ENCODE data around the gene CFAP73.

CFAP73 gene

DNA sequence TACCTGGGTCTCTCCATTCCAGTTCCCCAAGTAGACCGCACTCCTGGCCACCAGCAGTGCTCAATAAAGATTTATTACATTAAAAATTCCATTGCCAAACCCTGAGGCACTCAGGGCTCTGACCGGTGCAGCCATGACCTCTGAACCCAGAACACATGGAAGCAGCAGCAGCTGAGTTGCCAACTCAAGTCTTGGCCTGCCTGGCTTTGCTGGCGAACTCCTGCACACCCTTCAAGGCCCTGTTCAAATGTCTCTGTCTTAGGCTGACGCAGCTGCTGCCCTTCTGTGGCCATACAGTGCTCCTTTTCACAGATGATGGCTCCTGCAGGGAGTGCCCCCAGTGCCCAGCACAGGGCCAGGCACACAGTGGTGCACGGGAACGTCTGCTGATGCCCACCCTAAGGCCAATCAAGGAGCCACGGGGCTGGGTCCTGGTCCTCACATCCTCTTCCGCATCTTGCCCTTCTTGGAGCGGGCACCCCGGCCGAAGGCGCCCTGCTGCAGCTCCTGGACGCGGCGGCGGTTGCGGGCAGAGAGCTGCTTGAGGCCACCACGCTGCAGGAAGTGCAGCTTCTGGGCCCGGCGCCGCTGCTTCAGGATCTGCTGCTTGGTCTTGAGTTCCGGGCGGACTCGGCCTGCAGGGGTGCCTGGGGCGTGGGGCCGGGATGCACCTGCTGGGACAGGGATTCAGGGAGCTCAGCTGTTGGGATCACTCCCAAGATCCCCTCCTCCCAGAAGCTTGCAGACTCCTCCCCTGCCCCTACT, 9.1 kb downstream of the CFAP73 start:
- DNase-seq (ENCODE audit: low read depth): no peak
- Histone ChIP-seq H3K4me3 (ENCODE audit: low read length) (no peak overlapping the region), H3K27me3 (replicated peaks; ENCODE audit: control insufficient read depth, insufficient read depth, low read length) (peaks cover 25% of the 10 kb centered on the region), H3K9ac (ENCODE audit: low read length) (no peak overlapping the region), H3K4me1 (ENCODE audit: control insufficient read depth, insufficient read depth, low read length) (peaks cover 14% of the 10 kb centered on the region), H3K9me3 (ENCODE audit: control insufficient read depth, low read length) (no peaks in the 10 kb centered on the region), H3K36me3 (ENCODE audit: control insufficient read depth, insufficient read depth, low read length, severe bottlenecking) (peaks cover 43% of the 10 kb centered on the region)

DNA sequence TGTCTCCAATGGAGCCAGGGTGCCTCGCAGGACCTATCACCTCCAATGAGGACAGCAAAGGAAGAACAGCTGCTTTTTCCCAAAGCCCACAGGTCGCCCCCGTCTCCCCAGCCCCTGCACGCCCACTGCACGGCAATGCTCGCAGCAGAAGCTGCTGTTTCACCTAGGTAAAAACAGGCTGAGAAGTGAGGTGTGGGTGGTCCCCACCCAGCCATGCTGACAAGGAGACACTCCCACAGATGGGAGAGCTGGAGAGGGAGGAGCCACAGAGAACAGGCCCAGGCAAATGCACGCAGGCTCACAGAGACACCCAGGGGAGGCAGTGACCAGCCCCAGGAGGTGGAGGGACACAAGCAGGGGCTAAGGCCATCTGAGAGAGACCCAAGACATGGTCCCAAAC, 10.4 kb downstream of the CFAP73 start:
- Histone ChIP-seq H3K27me3 (replicated peaks; ENCODE audit: control insufficient read depth, insufficient read depth, low read length) (peaks cover 21% of the 10 kb centered on the region), H3K4me1 (ENCODE audit: control insufficient read depth, insufficient read depth, low read length) (peaks cover 11% of the 10 kb centered on the region), H3K9ac (ENCODE audit: low read length) (no peak overlapping the region), H3K36me3 (ENCODE audit: control insufficient read depth, insufficient read depth, low read length, severe bottlenecking) (peaks cover 48% of the 10 kb centered on the region), H3K9me3 (ENCODE audit: control insufficient read depth, low read length) (no peaks in the 10 kb centered on the region), H3K4me3 (ENCODE audit: low read length) (no peak overlapping the region)
- DNase-seq (ENCODE audit: low read depth): no peak

GRCh38 chr12:113161415-113162016, 12.0 kb downstream of the CFAP73 start:
- no peaks in the 10 kb centered on the region for H3K9me3 ChIP-seq (ENCODE audit: control insufficient read depth, low read length)
- H3K9ac ChIP-seq (ENCODE audit: low read length): no peak overlapping the region
- no peak for DNase-seq (ENCODE audit: low read depth)
- peaks cover 11% of the 10 kb centered on the region for H3K4me1 ChIP-seq (ENCODE audit: control insufficient read depth, insufficient read depth, low read length)
- H3K27me3 ChIP-seq (replicated peaks; ENCODE audit: control insufficient read depth, insufficient read depth, low read length): peaks cover 7% of the 10 kb centered on the region
- H3K4me3 ChIP-seq (ENCODE audit: low read length): no peak overlapping the region
- H3K36me3 ChIP-seq (ENCODE audit: control insufficient read depth, insufficient read depth, low read length, severe bottlenecking): peaks cover 64% of the 10 kb centered on the region

- peaks cover 11% of the 10 kb centered on the region for H3K4me1 ChIP-seq (ENCODE audit: control insufficient read depth, insufficient read depth, low read length)
- H3K9me3 ChIP-seq (ENCODE audit: control insufficient read depth, low read length): no peaks in the 10 kb centered on the region
- no peaks in the 10 kb centered on the region for H3K27me3 ChIP-seq (replicated peaks; ENCODE audit: control insufficient read depth, insufficient read depth, low read length)
- H3K9ac ChIP-seq (ENCODE audit: low read length): no peak overlapping the region
- no peak overlapping the region for H3K4me3 ChIP-seq (ENCODE audit: low read length)
- peaks cover 64% of the 10 kb centered on the region for H3K36me3 ChIP-seq (ENCODE audit: control insufficient read depth, insufficient read depth, low read length, severe bottlenecking)
- no peak for DNase-seq (ENCODE audit: low read depth)
These were observed 12.8 kb downstream of the CFAP73 start for GRCh38 chr12:113162102-113163029.

DNA sequence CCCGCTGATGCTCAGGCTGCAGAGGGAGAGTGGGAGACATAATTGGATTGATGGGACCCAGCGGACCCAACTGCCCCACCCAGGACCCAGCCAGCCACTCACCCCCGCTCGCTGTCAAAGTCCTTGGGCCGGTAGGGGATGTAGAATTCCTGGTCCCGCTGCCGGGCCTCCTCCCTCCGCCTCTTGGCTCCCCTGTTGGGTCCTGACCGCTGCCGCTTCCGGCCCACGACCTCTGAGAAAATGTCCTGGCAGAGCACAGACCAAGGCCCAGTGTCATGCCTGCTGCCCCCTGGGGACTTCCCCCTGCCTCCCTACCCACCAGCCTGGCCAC, 13.5 kb downstream of the CFAP73 start:
- Histone ChIP-seq H3K36me3 (ENCODE audit: control insufficient read depth, insufficient read depth, low read length, severe bottlenecking) (peaks cover 64% of the 10 kb centered on the region), H3K27me3 (replicated peaks; ENCODE audit: control insufficient read depth, insufficient read depth, low read length) (no peaks in the 10 kb centered on the region), H3K9me3 (ENCODE audit: control insufficient read depth, low read length) (no peaks in the 10 kb centered on the region), H3K4me3 (ENCODE audit: low read length) (no peak overlapping the region), H3K9ac (ENCODE audit: low read length) (no peak overlapping the region), H3K4me1 (ENCODE audit: control insufficient read depth, insufficient read depth, low read length) (peaks cover 11% of the 10 kb centered on the region)
- DNase-seq (ENCODE audit: low read depth): no peak

DNA sequence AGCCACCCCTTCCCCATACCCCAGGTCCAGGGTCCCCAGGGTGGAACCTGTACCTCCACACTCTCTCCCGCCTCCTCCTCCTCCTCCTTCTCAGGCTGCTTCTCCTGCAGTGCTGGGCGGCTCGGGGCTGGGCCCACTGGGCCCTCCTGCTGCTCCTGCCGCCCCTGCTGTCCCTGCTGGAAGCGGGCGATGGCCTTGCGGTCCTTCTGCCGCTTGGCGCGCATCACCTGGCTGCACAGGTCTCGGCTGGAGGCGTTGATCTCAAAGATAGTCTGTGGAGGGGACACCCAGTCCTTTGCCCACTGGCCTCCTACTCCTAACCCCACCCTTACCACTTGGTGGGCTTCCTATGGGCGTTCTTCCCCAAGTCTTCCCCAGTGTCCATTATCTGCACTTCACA, 14.5 kb downstream of the CFAP73 start:
- Histone ChIP-seq H3K4me3 (ENCODE audit: low read length) (no peak overlapping the region), H3K9me3 (ENCODE audit: control insufficient read depth, low read length) (no peaks in the 10 kb centered on the region), H3K27me3 (replicated peaks; ENCODE audit: control insufficient read depth, insufficient read depth, low read length) (no peaks in the 10 kb centered on the region), H3K9ac (ENCODE audit: low read length) (no peak overlapping the region), H3K4me1 (ENCODE audit: control insufficient read depth, insufficient read depth, low read length) (peaks cover 11% of the 10 kb centered on the region), H3K36me3 (ENCODE audit: control insufficient read depth, insufficient read depth, low read length, severe bottlenecking) (peaks cover 64% of the 10 kb centered on the region)
- no peak for DNase-seq (ENCODE audit: low read depth)

- no peaks in the 10 kb centered on the region for H3K9me3 ChIP-seq (ENCODE audit: control insufficient read depth, low read length)
- H3K27me3 ChIP-seq (replicated peaks; ENCODE audit: control insufficient read depth, insufficient read depth, low read length): no peaks in the 10 kb centered on the region
- DNase-seq (ENCODE audit: low read depth): no peak
- H3K4me1 ChIP-seq (ENCODE audit: control insufficient read depth, insufficient read depth, low read length): peaks cover 11% of the 10 kb centered on the region
- H3K4me3 ChIP-seq (ENCODE audit: low read length): no peak overlapping the region
- H3K9ac ChIP-seq (ENCODE audit: low read length): no peak overlapping the region
- peaks cover 65% of the 10 kb centered on the region for H3K36me3 ChIP-seq (ENCODE audit: control insufficient read depth, insufficient read depth, low read length, severe bottlenecking)
These were observed 16.3 kb downstream of the CFAP73 start for GRCh38 chr12:113165521-113166450.

DNA sequence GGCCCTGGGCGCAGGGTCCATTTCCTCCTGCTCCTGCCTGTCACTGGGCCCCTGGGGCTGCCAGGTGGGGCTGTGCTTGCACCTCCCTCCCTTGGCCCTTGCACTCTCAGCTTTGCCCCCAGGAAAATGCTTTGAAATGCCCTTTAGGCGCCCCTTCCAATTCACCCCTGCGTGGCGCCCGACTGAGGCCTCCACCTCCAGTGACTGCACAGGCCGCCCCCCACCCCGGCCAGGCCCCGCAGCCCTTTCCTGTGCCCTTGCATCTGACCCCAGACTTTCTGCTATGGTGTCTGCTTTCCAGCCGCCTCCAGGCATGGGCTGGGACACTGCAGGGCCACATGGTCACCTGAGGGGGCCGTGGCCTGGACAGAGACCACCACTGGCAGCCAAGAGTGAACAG, 18.3 kb downstream of the CFAP73 start:
- Histone ChIP-seq H3K4me1 (ENCODE audit: control insufficient read depth, insufficient read depth, low read length) (no peaks in the 10 kb centered on the region), H3K27me3 (replicated peaks; ENCODE audit: control insufficient read depth, insufficient read depth, low read length) (no peaks in the 10 kb centered on the region), H3K9me3 (ENCODE audit: control insufficient read depth, low read length) (no peaks in the 10 kb centered on the region), H3K9ac (ENCODE audit: low read length) (no peak overlapping the region), H3K36me3 (ENCODE audit: control insufficient read depth, insufficient read depth, low read length, severe bottlenecking) (peaks cover 85% of the 10 kb centered on the region), H3K4me3 (ENCODE audit: low read length) (no peak overlapping the region)
- DNase-seq (ENCODE audit: low read depth): no peak

DNA sequence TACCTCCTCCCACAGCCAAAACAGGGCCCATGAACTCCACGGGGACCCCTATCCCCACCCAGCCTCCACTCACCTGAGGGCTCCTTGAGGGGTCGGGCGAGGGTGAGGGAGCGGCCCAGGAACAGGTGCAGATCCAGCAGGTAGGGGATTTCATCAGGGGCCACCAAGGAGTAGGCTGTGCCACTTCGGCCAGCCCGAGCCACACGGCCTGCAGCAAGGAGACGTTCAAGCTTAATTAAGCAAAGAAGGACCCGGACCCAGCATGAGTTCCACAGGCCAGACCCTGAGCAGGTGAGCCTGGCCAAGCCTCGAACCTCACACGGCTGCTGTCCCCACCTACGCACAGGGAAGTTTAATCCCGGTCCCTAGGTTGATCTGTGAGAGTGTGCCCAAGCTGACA, 20.2 kb downstream of the CFAP73 start:
- DNase-seq (ENCODE audit: low read depth): no peak

DNA sequence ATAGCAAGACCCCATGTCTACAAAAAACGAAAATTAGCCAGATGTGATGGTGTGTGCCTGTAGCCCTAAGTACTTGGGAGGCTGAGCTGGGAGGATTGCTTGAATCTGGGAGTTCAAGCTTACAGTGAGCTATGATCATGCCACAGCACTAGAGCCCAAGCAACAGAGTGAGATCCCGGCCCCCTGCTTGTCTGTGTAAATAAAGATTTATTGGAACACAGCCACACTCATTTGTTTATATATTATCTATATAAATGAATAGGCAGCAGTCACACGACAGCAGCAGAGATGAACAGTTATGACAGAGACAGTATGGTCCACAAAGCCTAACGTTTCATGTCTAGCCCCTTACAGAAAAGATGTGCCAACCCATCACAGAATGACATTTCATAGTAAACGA, 20.9 kb downstream of the CFAP73 start:
- Histone ChIP-seq H3K36me3 (ENCODE audit: control insufficient read depth, insufficient read depth, low read length, severe bottlenecking) (peaks cover 89% of the 10 kb centered on the region), H3K4me3 (ENCODE audit: low read length) (no peak overlapping the region), H3K9ac (ENCODE audit: low read length) (no peak overlapping the region), H3K4me1 (ENCODE audit: control insufficient read depth, insufficient read depth, low read length) (peaks cover 3% of the 10 kb centered on the region), H3K27me3 (replicated peaks; ENCODE audit: control insufficient read depth, insufficient read depth, low read length) (no peaks in the 10 kb centered on the region), H3K9me3 (ENCODE audit: control insufficient read depth, low read length) (no peaks in the 10 kb centered on the region)
- no peak for DNase-seq (ENCODE audit: low read depth)

More for the DNA sequence above, 20.2 kb downstream of the CFAP73 start:
- no peaks in the 10 kb centered on the region for H3K27me3 ChIP-seq (replicated peaks; ENCODE audit: control insufficient read depth, insufficient read depth, low read length)
- H3K36me3 ChIP-seq (ENCODE audit: control insufficient read depth, insufficient read depth, low read length, severe bottlenecking): peaks cover 95% of the 10 kb centered on the region
- no peak overlapping the region for H3K9ac ChIP-seq (ENCODE audit: low read length)
- H3K4me1 ChIP-seq (ENCODE audit: control insufficient read depth, insufficient read depth, low read length): peaks cover 3% of the 10 kb centered on the region
- no peak overlapping the region for H3K4me3 ChIP-seq (ENCODE audit: low read length)
- H3K9me3 ChIP-seq (ENCODE audit: control insufficient read depth, low read length): no peaks in the 10 kb centered on the region

Data from adipocyte (in vitro differentiated cells).